Stimulated activated CD4-positive, alpha-beta T cell treated with anti-CD3 and anti-CD28 coated beads, Interleukin-1b, Interleukin-23, amount 100 ng/mL, for 4 hours (primary cell): ENCODE measurements around the gene GNB1L.

Experiments used
- DNase-seq, 2 donors: peaks; one replicate each; pipeline ENCODE4 v3.0.0-alpha.2; 2020; ENCODE audit warnings: low read depth in 2 of 2

Gene GNB1L

DNA sequence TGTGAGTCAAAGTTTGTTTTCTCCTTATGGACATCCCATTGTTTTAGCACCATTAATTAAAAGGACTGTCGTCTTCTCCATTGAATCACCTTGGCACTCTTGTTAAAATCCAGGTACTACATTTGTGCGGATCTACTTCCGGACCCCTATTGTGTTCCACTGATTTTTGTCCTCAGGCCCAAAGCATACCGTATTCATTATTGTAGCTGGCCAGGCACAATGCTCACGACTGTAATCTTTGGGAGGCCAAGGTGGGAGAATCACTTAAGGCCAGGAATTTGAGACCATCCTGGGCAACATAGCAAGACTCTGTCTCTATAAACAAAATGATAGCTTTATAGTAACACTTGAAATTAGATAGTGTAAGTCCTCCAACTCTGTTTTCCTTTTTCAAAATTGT, 8.9 kb upstream of the GNB1L start:
- DNase-seq = no peak

DNA sequence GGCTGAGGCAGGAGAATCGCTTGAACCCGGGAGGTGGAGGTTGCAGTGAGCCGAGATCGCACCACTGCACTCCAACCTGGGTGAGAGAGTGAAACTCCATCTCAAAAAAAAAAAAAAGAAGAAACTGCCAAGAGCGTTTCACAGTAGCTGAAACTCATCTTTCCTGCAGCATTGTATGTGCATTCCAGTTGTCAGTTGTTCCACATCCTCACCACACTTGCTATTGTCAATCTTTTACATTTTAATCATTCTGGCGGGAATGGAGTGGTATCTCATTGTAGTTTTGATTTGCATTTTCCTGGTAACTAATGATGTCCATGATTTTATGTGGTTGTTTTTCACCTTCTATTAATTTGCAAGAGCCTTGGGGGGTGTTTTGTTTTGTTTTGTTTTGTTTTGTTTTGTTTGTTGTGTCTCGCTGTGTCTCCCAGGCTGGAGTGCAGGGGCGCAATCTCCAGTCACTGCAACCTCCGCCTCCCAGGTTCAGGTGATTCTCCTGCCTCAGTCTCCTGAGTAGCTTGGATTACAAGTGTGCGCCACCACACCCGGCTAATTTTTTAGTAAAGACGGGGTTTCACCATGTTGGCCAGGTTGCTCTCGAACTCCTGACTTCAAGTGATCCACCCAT, 8.1 kb upstream of the GNB1L start:
- no peak for DNase-seq

DNA sequence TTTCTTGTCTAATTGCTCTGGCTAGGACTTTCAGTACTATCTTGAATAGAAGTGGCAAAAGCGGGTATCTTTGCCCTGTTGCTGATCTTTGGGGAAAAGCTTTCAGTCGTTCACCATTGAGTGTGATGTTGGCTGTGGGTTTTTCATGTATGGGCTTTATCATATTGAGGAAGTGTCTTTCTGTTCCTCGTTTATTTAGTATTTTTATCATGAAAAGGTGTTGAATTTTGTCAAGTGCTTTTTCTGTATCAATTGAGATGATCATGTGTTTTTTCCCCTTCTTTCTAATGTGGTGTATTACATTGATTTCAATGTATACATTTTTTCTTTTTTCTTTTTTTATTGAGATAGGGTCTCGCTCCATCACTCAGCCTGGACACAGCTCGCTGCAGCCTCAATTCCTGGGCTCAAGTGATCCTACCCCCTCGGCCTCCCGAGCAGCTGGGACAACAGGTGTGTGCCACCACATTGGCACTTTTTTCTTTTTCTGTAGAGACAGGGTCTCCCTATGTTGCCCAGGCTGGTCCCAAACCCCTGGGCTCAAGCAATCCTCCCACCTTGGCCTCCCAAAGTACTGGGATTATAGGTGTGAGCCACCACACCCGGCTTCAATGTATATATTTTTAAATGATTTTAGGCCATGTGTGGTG, 5.3 kb upstream of the GNB1L start:
- no peak for DNase-seq

DNA sequence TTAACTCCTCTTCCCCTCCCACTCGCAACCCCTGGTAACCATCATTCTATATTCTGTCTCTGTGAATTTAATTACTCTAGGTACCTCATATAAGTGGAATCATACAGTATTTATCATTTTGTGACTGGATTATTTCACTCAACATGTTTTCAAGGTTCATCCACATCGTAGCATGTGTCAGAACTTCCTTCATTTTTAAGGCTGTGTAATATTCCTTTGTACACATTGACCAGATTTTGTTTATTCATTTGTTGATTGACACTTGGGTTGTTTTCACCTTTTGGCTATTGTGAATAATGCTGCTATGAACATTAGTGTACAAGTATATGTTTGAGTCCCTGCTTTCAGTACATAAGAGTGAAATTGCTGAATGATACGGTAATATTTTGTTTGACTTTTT, 2.7 kb upstream of the GNB1L start:
- DNase-seq = no peak

DNA sequence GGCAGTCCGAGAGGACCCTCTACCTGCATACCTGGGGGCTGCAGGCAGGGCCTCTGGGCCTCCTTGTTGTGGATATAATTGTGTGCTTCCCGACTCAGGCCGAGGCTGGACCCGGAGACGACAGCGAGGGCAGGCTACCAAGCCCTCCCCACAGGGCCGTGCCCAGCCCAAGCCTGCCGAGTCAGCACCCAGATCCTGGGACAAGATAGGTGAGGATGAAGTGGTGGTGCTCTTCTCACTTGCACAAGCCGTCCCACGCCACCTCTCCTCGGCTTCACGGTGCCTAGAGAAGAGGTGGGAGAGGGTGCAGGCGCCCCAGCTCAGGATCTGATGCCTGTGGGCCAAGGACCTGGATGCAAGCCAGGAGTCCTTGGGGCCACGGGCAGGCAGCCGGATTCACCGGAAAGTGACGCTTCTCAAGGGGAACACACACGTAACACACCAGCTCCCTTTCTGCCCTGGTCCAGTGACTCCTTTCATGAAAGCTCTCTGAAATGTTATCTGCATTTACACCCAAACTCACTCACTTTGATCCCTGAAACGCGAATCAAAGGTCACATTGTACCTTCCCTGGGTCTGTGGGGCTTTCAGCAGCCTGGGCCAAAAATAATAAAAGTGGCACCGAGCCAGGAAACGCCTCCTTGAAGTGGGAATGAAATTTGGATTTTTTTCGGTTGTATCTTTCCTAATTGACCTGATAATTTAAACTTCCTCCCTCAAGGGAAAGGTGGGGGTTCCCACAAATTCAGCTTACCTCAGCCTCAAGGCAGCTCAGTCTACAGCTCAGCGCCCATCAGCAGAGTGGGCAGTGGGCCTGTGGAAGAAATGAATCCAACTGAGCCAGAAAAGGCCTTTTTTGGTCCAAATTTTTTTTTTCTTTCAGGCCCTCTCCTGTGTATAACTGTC, 1.1 kb upstream of the GNB1L start:
- peak; percentile 34 to 47 for DNase-seq

DNA sequence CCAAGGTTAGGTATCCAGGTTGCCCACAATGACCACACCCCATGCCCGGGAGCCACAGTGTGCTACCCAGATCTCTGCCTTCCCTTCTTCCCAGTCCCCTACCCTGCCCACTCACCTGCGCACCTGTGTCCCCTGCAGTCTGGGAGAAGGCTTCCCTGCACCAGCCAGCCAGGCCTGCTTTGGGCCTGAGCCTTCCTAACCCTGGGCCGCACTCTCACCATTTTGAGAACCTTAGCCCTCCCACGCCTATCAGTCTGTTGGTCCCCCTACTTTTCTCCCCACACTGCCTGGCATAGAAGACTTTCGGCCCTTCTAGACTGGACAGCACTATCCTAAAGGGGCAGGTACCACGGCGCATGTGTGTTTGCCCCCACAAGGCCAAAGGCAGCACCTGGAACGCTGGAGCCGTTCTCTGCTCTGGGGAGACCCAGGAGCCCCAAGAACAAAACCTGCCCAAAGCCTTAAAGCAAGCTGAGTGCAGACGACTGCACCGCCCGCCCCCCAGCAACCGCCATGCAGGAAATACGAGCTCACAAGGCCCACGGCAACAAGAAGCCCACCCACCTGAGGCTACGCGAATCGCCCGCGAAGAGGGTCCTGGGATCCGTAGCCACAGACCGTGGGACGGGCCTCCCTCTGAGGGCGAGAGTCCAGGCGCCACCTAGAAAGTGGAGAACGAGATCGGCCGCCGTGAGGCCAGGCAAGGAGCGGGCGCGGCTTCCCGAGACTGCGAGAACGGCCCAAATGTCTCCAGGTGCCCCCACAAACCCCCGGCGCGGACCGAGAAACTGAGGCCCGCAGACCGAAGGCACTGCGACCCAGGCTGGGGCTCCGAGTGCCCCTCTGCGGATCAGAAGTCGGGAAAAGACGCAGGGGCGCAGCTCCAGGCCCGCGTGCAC, 546 bp downstream of the GNB1L start:
- no peak for DNase-seq

DNA sequence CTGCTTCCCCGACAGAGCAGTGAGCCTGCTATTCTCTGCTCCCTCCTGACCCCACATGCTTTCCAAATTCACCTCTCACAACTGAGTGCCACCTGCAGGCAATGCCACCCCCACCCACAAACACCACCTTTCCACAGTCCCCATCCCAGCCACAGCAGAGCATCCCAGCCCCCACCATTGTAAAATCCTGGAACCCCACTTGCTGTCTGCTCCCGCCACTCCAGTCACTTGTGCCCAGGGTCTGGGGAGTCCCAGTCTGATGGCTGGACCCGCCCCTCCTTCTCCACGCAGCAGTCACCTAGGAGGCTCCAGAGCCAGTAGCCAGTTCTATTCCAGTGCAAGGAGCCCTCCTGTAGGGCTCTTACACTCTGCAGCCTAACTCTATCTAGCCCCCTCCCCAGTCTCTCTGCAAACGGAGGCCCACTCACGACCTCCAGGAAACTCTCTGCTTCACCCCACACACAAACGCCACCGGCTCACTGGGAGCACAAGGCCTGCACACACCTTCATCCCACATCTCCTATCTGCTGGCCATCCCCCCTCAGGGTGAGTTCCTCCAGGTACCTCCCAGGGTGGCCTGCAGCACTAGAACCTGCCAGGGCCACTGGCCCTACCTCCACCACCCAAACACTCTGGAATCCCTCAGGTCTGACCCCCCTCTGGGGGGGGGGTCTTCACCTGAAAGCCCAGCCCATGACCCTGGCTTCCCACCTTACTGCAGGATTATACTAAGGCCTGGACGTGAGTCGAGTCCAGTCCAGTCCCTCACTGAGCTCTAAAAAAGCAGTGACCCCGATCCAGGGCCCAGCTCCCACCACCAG, 1.4 kb downstream of the GNB1L start:
- no peak for DNase-seq

DNA sequence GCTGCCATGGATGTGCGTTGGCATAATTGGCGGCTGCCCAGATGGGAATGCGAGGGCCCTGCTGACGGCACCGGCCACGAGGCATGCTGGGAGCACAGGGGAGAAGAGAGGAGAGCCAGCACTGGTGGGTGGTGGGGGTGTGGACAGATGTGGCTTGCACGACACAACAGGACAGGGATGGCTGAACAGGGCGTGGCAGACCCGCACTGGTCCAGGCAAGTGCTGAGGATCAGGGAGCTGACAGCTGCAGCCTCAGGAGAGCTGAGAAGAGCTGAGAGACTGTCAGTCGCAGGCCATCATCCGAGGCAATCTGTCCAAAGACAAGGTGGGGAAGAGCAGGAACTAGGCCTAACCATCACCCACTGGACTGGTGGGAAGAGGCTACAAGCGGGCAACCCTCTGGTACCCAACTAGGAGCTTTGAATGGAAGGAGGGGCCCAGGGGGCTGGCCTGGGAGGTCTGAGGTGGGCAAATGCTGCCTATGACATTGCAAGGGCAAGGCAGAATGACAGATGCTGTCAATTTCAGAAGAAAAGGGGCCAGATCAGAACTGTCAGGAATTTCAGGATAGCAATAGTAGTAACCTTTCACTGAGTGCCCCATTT, 2.4 kb downstream of the GNB1L start:
- no peak for DNase-seq

DNA sequence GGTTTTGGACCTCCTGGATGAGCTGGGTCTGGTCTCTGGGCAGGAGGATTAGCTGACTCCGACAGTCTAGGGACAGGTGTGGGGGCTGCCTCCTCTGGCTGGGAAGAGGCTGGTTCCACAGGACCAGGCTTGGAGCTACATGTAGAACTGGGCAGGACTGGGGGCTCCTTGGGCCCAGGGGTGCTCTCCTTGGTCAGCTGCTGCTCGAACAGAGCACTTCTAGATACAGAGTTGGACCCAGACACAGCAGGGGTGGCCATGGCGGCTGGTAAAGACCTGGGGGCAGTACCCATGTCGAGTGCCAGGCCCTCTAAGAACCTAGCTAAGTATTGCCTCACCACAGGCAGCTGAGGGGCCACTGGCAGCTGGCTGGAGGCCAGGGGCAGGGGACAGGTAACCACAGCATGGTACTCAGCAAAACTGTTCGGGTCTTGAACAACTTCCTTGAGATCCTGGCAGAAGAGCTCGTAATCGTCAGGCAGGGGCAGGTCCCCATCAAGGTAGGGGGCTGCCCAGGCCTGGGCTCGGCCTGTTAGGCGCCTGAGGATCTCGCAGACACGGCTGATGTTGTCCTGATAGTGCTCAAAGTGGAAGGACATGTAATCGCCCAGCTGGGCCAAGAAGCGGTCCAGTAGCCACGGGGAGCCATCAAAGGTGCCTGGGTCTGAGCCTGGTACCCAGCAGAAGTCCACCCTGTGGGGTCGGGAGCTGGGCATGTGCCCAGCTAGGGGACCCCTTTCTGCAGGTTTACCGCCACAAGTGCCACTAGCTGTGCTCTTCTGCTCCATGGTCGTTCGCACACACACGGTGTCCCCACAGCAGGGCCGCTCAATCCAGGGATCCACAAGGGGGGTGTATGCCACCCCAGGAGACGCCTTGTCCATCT, 3.1 kb downstream of the GNB1L start:
- DNase-seq = no peak

DNA sequence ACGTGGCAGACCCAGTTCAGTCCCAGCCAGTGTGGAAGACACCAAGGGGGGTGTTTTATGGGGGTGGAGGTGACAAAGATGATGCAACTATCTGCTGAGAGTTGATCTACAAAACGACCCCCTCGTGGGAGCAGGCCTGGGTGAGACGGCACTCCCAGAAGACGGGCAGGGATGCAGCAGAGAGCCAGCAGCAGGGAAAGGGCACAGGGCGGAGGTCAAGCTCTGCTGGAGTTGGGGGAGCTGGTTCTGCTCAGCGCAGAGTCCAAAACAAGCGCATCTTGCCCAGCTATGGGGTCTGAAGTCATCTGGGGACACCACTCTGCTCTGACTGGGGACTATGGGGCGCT, 3.9 kb downstream of the GNB1L start:
- no peak for DNase-seq

DNA sequence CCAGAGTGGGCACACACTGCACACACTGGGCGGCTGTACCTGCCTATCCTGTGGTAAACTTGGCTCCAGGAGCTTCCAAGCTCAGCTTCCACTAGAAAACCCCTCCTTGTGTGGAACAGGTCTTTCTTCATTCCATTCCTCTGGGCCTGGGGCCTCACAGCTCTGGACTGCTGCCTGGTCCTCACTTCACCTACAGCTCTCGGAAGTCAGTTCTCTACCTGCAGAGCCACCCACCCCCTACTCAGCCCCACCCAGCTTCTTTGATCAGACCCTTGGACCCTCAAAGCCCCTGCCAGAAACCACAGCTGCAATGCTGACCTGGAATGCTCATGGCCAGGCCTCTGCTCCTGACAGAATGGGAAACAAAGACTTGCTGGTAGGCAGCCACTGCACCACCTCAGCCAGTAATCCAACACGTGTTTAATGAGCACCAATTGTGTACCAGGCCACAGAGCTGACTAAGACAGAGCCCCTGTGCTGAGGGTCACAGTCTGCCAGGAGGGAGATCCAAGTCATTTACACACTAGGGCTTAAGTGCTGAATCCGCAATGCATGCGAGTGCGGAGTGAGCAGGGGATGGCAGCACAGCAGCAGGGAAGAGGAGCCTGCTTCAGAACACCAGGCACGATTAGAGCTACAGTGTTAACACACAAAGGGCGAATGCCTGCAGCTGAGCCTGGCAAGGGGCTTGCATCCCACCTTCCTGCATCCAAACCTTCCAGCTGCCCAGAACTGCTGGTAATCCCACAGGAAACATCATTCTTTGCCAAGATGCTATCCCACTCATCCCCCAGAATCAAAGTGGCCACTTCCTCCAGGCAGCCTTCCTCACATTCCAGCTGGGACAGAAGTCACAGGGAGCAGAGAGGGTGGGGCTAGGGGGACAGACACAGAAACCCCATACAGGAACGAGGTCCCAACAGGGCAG, 4.6 kb downstream of the GNB1L start:
- DNase-seq = no peak

DNA sequence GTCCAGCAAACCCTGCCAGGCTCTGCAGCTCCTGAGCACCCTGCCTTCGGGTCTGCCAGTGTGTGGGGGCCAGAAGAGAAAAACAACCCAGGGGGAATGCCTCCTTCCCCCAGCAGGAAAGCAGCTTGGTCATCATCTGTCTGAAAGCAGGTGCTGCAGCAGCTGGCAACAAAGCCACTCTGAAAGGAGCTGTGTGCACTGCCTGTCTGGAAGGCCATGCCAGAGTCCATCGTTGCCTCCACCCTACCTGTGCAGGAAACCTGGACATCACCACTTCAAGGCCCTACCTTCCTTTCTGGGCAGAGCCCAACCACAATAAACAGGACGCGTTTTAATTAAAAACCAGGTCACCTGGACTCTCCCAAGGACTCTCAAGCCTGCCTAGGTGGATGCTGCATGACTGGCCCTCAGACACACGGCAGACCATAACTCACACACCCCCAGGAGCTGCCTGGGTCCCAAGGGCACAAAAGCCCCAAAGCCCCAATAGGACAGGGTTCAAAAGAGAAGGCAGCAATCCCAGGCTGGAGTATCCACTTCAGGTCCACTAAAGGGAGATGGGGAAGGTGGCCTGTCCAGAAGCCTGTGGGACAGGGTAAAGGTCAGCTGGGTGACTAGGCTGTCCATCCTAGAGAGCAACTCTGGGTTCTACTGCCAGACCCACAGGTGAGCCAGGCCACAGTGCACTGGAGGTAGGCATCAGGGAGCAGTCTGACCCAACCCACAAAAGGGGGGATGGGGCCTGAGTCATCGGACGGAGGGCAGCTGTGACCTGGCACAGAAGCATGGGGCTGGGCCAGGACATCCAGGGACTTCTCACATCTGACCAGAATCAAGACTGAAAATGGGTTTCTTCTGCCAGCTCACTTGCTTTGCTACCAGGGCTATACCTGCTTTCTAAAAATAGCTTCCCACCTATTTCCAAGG, 6.1 kb downstream of the GNB1L start:
- no peak for DNase-seq

DNA sequence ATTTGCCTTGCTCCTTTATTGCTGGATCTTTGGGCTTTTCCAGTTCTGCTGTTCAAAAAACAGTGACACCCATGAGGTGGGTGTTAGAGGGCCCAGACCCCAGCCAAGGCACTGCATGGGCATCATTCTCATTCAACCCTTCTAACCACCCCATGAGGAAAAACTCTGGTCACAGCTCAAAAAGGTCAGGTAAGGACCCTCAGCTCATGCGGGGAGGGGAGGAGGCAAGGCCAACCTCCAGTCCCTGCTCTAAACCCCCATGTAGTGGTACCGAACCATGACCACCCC, 7.4 kb downstream of the GNB1L start:
- no peak for DNase-seq

DNA sequence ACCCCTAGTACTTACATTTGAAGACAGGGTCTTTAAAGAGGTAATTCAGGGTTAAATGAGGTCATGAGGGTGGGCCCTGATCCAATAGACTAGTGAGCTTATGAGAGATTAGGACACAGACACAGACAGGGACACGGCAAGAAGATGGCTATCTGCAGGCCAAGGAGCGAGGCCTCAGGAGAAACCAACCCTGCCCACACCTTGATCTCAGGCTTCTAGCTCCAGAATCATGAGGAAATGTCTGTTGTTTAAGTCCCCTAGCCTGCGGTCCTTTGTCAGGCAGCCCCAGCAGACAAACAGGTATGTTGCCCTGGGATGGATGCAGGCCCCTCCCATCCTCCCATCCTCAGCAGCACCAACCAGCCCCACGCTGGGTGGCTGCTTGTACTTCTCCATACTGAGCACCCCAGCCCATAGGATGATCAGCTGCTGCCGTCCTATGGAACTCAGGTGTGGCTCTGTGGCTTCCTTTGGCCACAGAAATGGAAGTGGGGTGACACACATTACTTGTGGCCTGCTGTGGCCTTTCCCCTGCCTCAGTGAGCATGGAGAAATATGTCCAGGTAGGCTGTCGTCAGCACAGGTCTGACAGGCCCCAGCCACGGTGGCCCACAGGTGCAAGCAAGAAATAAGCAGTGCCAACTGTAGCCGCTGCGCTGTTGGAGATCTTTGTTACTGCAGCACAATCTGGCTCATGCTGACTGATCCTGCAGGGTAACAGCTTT, 7.9 kb downstream of the GNB1L start:
- DNase-seq = no peak

DNA sequence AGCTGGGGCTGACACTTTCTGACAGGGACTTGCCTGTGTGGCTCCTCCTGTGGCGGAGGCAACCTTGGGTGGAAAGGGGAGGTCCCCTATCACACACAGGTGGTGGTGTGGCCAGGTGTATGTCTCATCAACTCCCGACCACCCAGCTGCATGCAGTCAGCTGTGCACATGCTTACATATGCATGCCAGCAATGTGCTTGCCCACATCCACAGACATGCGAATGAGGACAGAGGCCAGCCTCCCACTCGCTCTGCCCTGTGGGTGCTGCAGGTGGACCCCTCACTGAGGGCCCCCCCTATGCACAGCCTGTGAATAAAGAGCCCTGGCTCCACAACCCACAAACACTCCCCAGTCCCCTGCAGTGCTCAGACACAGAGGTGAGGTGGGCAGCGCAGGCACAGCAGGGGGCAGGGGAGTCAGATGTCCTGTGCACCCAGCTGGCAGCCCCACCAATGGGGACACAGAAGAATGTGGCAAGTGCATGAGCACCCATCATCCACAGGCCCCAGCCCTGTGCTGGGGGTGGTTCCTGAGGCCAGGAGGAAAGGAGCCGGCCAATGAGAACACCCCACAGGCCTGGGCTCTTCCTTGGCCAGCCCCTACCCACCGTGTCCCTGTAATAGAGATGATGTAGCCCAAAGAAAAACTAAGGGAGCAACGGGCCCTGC, 9.5 kb downstream of the GNB1L start:
- no peak for DNase-seq

DNA sequence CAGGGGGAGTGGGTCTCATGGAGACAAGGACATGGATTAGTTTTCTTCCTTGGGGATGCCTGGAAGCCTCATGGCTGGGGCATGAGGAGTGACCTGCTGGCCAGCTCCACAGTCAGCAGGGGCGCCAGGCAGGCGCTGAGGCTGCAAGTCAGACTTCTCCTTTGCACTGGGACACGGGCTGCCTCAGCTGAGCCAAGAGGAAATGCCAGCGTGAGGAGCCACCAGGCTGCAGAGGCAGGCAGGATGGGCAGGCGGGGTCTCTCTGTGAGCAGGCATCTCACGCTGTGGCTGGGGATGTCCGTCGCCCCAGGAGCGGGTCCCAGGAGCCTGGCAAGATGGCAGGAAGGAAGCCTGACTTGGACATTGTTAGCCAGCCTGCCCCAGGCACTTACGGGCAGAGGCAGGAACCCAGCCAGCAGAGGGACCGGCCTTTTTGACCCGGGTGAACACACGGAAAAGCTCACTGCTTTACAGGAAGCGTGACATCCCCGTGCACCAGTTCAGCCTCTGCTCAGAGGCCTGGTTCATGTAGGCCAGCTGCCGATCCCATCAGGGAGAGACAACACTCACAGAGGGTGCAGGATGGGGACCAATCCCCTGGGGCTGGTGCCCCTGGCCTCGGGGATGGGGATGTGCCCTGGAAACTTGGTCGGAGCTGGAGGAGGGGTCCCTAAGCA, 10.2 kb downstream of the GNB1L start:
- DNase-seq = no peak
